DOHH2 (cell line): ENCODE results near the gene ANO9.
"Not testable (repeated sequence)": the region's sequence is repeated elsewhere in the genome, so short reads cannot be mapped to it uniquely, and the experiment has no call there.

Source experiments
- EZH2phosphoT487 ChIP-seq: fragments of 200-600 bp; sonication (generic); IDR thresholded peaks from 2 replicates; pipeline ENCODE4 v1.6.1; 2017; ENCODE audit warnings: borderline replicate concordance, mild to moderate bottlenecking, antibody characterized with exemption, low read length, moderate library complexity, mixed read lengths
- TF ChIP-seq, protein P1 (sequence below): fragments of 200-600 bp; sonication (generic); IDR thresholded peaks from one replicate; pipeline ENCODE4 v1.5.1; 2014; ENCODE audit warnings: antibody characterized with exemption, mild to moderate bottlenecking, low read depth, low read length; ENCODE audit not compliant: poor library complexity, severe bottlenecking

DNA sequence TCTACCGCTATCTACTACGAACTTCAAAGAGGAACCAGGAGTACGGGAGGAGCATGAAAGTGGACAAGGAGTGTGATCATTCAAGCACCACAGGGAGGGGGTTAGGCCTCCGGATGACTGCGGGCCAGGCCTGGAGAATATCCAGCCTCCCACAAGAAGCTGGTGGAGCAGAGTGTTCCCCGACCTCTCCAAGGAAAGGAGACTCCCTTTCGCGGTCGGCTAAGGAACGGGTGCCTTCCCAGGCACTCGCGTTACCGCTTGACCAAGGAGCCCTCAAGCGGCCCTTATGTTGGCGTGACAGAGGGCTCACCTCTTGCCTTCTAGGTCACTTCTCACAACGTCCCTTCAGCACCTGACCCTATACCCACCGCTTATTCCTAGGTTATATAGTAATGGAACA, 52.4 kb downstream of the ANO9 start:
- TF ChIP-seq, protein P1, sequence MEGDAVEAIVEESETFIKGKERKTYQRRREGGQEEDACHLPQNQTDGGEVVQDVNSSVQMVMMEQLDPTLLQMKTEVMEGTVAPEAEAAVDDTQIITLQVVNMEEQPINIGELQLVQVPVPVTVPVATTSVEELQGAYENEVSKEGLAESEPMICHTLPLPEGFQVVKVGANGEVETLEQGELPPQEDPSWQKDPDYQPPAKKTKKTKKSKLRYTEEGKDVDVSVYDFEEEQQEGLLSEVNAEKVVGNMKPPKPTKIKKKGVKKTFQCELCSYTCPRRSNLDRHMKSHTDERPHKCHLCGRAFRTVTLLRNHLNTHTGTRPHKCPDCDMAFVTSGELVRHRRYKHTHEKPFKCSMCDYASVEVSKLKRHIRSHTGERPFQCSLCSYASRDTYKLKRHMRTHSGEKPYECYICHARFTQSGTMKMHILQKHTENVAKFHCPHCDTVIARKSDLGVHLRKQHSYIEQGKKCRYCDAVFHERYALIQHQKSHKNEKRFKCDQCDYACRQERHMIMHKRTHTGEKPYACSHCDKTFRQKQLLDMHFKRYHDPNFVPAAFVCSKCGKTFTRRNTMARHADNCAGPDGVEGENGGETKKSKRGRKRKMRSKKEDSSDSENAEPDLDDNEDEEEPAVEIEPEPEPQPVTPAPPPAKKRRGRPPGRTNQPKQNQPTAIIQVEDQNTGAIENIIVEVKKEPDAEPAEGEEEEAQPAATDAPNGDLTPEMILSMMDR: not testable (repeated sequence)
- TF ChIP-seq EZH2phosphoT487: not testable (repeated sequence)
